Dendritic cell treated with granulocyte-macrophage colony-stimulating factor and Interleukin-4, amounts not matched to agents 40 ng/mL and 50 ng/mL, for 4 days (primary cell): ENCODE results near the gene LYRM4.

Experiments used
- H3K27ac Mint-ChIP-seq: one replicate; pipeline ENCODE4 v1.8.0; 2022; ENCODE audit warnings: mild to moderate bottlenecking, mixed read lengths
- H3K27me3 Mint-ChIP-seq: one replicate; pipeline ENCODE4 v1.8.0; 2022; ENCODE audit warnings: mild to moderate bottlenecking, mixed read lengths
- H3K36me3 Mint-ChIP-seq: one replicate; pipeline ENCODE4 v1.8.0; 2022; ENCODE audit warnings: low read depth, mixed read lengths
- H3K4me1 Mint-ChIP-seq: one replicate; pipeline ENCODE4 v1.8.0; 2022; ENCODE audit warnings: low read depth, mixed read lengths
- H3K4me3 Mint-ChIP-seq: one replicate; pipeline ENCODE4 v1.8.0; 2022; ENCODE audit warnings: mild to moderate bottlenecking, moderate library complexity, mixed read lengths
- H3K9me3 Mint-ChIP-seq: one replicate; pipeline ENCODE4 v1.8.0; 2022; ENCODE audit warnings: mixed read lengths
- intact Hi-C: fragments of 100-400 bp; cut with micrococcal nuclease; formaldehyde crosslinking; loops from one replicate; pipeline ENCODE4 v1.15.0; 2022

Gene LYRM4

DNA sequence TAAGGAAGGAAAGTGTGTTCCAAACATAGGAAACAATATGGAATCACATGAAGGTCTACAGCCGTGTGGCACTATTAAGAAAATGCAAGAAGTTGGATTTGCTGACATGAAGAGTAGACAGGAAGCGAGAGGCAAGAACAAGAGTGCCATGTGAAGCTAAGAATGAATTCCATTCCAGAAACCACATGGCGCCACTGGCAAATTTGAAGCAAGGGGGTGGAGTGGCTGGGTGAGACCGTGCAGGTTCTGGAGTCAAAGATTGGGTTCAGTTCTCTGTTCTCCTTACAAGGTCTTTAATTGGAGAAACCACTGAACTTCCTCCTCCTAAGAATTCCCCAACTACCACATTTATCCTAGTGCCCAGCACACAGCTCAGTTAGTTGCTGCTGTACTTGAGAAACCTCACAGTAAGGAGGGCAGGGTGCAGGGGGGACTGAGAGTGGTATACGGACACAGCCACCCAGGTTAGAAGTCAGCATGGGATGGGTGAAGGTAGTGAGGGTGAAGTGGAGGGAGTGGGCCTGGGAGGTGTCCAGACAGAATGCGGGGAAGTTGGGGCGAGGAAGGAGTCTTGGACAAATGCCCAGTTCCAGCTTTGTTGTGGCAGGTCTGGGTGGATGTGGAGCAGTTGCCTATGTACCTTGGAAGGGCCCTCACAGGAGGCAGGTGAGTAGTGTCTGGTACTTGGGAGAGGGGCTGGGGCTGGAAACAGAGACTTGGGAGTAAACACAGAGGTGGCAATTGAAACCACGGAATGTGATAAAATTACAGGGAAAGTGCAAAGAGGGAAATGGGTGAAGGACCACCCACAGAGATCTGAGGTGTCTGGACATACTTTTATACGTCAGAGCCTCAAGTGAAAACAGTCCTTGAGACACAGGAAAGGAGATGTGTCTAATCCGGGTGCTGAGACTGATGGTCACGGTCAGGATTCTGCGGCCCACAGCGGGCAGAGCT is 14.3 kb downstream of the LYRM4 start:
- H3K36me3 Mint-ChIP-seq, result peaks cover 6% of the 10 kb centered on the region
- peak overlapping the region; percentile 53 for H3K27ac Mint-ChIP-seq
- H3K27me3 Mint-ChIP-seq, result no peaks in the 10 kb centered on the region
- H3K4me1 Mint-ChIP-seq, result peaks cover 19% of the 10 kb centered on the region
- H3K4me3 Mint-ChIP-seq, result no peak overlapping the region
- intact Hi-C loops, result no loop called here
- H3K9me3 Mint-ChIP-seq, result peaks cover 6% of the 10 kb centered on the region

GRCh38 chr6:5243069-5243468 is 17.7 kb downstream of the LYRM4 start:
- Mint-ChIP-seq H3K36me3 (peaks cover 10% of the 10 kb centered on the region), H3K27me3 (no peaks in the 10 kb centered on the region), H3K27ac (no peak overlapping the region), H3K4me3 (no peak overlapping the region), H3K4me1 (peaks cover 19% of the 10 kb centered on the region), H3K9me3 (no peaks in the 10 kb centered on the region)
- intact Hi-C loops, result no loop called here

GRCh38 chr6:5241252-5241651 is 19.5 kb downstream of the LYRM4 start:
- no peaks in the 10 kb centered on the region for H3K27me3 Mint-ChIP-seq
- intact Hi-C loops, result no loop called here
- H3K4me3 Mint-ChIP-seq, result no peak overlapping the region
- H3K36me3 Mint-ChIP-seq, result peaks cover 10% of the 10 kb centered on the region
- H3K4me1 Mint-ChIP-seq, result peaks cover 13% of the 10 kb centered on the region
- H3K27ac Mint-ChIP-seq, result no peak overlapping the region
- no peaks in the 10 kb centered on the region for H3K9me3 Mint-ChIP-seq

DNA sequence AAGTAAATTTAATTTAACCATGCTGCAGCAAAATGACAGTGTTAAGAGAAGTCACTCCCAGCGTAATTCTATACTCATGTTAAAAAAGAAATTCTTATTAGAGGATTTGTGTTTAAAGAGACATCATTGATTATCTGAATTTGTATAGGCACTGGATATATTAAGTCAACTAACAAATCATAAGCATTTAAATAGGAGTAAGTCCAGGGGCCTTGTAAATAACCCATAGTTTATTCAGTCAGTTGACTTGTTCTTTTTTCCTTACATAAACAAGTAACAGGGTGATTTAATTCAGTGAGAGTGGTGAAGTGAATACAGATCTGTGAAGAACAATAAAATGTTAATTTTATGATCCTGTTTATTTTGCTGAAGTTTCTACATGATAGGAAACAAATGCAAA is 22.4 kb downstream of the LYRM4 start:
- H3K4me3 Mint-ChIP-seq, result no peak overlapping the region

DNA sequence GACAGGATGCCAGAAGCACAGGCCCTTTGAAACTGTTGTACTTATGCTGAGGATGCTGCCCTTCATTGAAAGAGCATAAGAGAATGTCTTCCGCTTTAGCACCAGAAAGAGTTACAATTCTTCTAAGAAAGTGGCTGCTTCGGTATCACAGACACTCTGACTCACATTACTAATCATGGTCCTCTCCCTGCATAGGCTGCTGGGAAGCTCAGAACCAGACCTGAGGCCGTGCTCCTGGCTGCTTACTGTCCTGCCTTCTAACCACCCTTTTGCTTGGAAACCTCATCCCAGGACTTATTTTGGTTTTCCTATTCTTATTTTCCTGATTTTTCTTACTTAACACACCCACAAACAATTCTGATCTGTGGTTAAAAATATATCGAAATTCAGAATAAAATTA is 22.9 kb downstream of the LYRM4 start:
- Mint-ChIP-seq H3K27me3 (no peaks in the 10 kb centered on the region), H3K27ac (no peak overlapping the region), H3K36me3 (peaks cover 10% of the 10 kb centered on the region), H3K9me3 (no peaks in the 10 kb centered on the region), H3K4me1 (peaks cover 19% of the 10 kb centered on the region), H3K4me3 (no peak overlapping the region)
- intact Hi-C loops, result no loop called here

More for the DNA sequence above, 22.4 kb downstream of the LYRM4 start:
- Mint-ChIP-seq H3K27me3 (no peaks in the 10 kb centered on the region), H3K36me3 (peaks cover 10% of the 10 kb centered on the region), H3K27ac (no peak overlapping the region), H3K9me3 (no peaks in the 10 kb centered on the region), H3K4me1 (peaks cover 18% of the 10 kb centered on the region)
- intact Hi-C loops, result no loop called here

DNA sequence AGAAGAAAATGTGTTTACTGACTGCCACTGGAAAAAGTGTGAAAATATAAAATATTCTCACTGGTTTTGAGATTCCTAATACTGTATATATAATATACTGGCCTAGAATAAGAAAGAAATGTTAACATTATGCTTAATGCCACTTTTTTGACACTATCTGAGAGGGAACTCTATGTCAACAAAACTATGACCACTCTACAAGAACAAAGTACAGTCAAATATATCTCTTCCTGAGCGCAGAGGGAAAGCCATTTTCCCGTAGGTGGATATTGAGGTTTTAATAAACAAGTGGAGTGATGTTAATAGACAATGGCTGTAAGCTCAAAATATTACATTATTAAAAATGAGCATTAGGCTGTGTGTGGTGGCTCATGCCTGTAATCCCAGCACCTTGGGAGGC is 24.9 kb downstream of the LYRM4 start:
- H3K27ac Mint-ChIP-seq, result no peak overlapping the region

GRCh38 chr6:5234874-5235273 is 25.9 kb downstream of the LYRM4 start:
- no peaks in the 10 kb centered on the region for H3K9me3 Mint-ChIP-seq
- peaks cover 27% of the 10 kb centered on the region for H3K4me1 Mint-ChIP-seq
- H3K4me3 Mint-ChIP-seq, result peak overlapping the region; percentile 77
- H3K27me3 Mint-ChIP-seq, result no peaks in the 10 kb centered on the region
- peaks cover 6% of the 10 kb centered on the region for H3K36me3 Mint-ChIP-seq
- peak overlapping the region; percentile 89 for H3K27ac Mint-ChIP-seq
- intact Hi-C loops, result no loop called here

More for the DNA sequence above, 24.9 kb downstream of the LYRM4 start:
- intact Hi-C loops, result no loop called here
- H3K27me3 Mint-ChIP-seq, result no peaks in the 10 kb centered on the region
- H3K36me3 Mint-ChIP-seq, result peaks cover 10% of the 10 kb centered on the region
- H3K9me3 Mint-ChIP-seq, result no peaks in the 10 kb centered on the region
- no peak overlapping the region for H3K4me3 Mint-ChIP-seq
- peaks cover 23% of the 10 kb centered on the region for H3K4me1 Mint-ChIP-seq

DNA sequence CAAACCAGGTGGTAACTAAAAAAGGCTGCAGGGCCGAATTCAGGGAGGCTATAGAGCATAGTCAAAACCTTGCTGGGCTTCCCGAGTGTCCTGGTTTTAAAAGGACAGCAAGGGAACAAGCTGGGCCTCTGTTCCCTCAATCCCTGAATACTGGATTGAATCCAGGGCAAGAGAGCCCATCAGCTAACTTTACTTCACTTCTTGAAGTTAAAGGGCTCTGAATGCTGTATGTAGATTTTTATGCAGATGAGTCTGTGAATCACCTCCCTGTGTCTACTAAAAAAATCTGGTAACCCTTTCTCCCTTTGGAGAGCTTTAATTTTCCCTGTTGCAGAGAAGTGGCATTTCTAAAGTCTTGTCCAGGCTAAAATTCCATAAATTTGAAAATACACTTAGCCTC is 29.5 kb downstream of the LYRM4 start:
- intact Hi-C loops, result no loop called here
- Mint-ChIP-seq H3K4me1 (peaks cover 27% of the 10 kb centered on the region), H3K9me3 (no peaks in the 10 kb centered on the region), H3K27me3 (no peaks in the 10 kb centered on the region), H3K27ac (no peak overlapping the region), H3K36me3 (no peaks in the 10 kb centered on the region), H3K4me3 (no peak overlapping the region)

GRCh38 chr6:5230081-5230480 is 30.7 kb downstream of the LYRM4 start:
- no peak overlapping the region for H3K27ac Mint-ChIP-seq
- no peaks in the 10 kb centered on the region for H3K36me3 Mint-ChIP-seq
- peaks cover 25% of the 10 kb centered on the region for H3K4me1 Mint-ChIP-seq
- H3K27me3 Mint-ChIP-seq, result no peaks in the 10 kb centered on the region
- intact Hi-C loops, result no loop called here
- no peaks in the 10 kb centered on the region for H3K9me3 Mint-ChIP-seq
- no peak overlapping the region for H3K4me3 Mint-ChIP-seq

DNA sequence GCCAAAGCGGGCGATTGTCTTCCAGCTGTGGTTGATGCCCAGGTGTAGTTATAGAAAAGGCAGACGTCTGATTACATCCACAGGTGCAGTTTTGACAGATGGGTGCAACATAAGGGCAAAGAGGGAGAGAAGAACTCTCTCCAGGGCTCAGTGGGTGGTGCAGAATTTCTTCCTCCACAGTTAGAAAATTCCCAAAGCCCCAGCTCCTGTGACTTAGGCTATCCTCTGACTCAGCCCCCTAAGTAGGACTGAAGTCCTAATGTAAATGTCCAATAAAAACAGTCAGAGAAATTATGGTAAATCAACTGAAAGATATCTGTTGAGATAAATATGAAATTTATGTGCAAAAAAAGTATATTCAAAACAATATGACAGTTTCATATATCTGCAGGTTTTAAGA is 31.4 kb downstream of the LYRM4 start:
- intact Hi-C loops, result no loop called here
- no peak overlapping the region for H3K27ac Mint-ChIP-seq
- no peaks in the 10 kb centered on the region for H3K9me3 Mint-ChIP-seq
- peaks cover 18% of the 10 kb centered on the region for H3K4me1 Mint-ChIP-seq
- no peaks in the 10 kb centered on the region for H3K36me3 Mint-ChIP-seq
- no peak overlapping the region for H3K4me3 Mint-ChIP-seq
- H3K27me3 Mint-ChIP-seq, result no peaks in the 10 kb centered on the region

- H3K9me3 Mint-ChIP-seq, result no peaks in the 10 kb centered on the region
Observed at GRCh38 chr6:5223309-5223708, 37.4 kb downstream of the LYRM4 start.

DNA sequence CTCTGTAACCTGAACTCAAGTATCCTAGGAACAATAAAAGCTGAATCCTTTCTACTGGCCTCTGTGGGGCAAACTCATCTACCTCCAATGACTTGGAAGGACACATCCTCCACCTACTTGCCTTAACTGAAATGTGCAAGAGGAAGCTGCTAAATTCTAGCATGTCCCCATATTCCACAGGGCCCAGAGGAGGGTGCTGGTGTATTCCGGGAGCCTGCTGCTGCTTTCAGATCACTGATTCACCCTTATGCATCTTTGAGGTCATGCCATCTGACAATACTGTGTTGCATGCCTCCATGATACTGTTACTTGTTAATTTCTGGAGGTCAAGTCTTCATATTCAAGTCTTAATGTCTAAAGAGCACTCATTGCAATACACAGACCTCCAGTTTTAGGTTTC is 40.3 kb downstream of the LYRM4 start:
- Mint-ChIP-seq H3K4me3 (no peak overlapping the region), H3K27me3 (no peaks in the 10 kb centered on the region), H3K36me3 (no peaks in the 10 kb centered on the region), H3K27ac (no peak overlapping the region), H3K4me1 (no peaks in the 10 kb centered on the region), H3K9me3 (no peaks in the 10 kb centered on the region)
- intact Hi-C loops, result no loop called here

More at GRCh38 chr6:5223309-5223708, 37.4 kb downstream of the LYRM4 start:
- H3K36me3 Mint-ChIP-seq, result no peaks in the 10 kb centered on the region
- no peak overlapping the region for H3K4me3 Mint-ChIP-seq
- no peak overlapping the region for H3K27ac Mint-ChIP-seq
- intact Hi-C loops, result no loop called here
- H3K4me1 Mint-ChIP-seq, result no peaks in the 10 kb centered on the region
- no peaks in the 10 kb centered on the region for H3K27me3 Mint-ChIP-seq

GRCh38 chr6:5219011-5219691 is 41.6 kb downstream of the LYRM4 start:
- H3K27ac Mint-ChIP-seq, result no peak overlapping the region
- intact Hi-C loops, result loop anchor here (5.0 kb wide), 1 partner anchor 158 kb away; no protein-coding TSS in a partner anchor
- peaks cover 7% of the 10 kb centered on the region for H3K4me1 Mint-ChIP-seq
- no peaks in the 10 kb centered on the region for H3K9me3 Mint-ChIP-seq
- peaks cover 5% of the 10 kb centered on the region for H3K36me3 Mint-ChIP-seq
- H3K27me3 Mint-ChIP-seq, result no peaks in the 10 kb centered on the region
- no peak overlapping the region for H3K4me3 Mint-ChIP-seq

GRCh38 chr6:5217356-5217755 is 43.4 kb downstream of the LYRM4 start:
- Mint-ChIP-seq H3K4me1 (peaks cover 8% of the 10 kb centered on the region), H3K36me3 (peaks cover 23% of the 10 kb centered on the region), H3K9me3 (no peaks in the 10 kb centered on the region), H3K27me3 (no peaks in the 10 kb centered on the region), H3K27ac (no peak overlapping the region), H3K4me3 (no peak overlapping the region)
- intact Hi-C loops, result loop anchor here (5.0 kb wide), 1 partner anchor 160 kb away; no protein-coding TSS in a partner anchor
